ENCODE measurements around the gene SORL1-AS1.
A peak's percentile ranks its signal among the peaks of the same experiment; 100 is the strongest.

Gene SORL1-AS1

GRCh38 chr11:121449123-121449522, 3.6 kb downstream of the SORL1-AS1 start:
- no peak overlapping the region for H3K4me3 ChIP-seq (ENCODE audit: low read depth, low read length)
- peak; percentile 83 for FAIRE-seq
- no peak for DNase-seq (ENCODE audit: low read depth)
- no peaks in the 10 kb centered on the region for H3K27me3 ChIP-seq (ENCODE audit: control insufficient read depth, insufficient read depth, low read length)
- no peaks in the 10 kb centered on the region for H3K36me3 ChIP-seq (ENCODE audit: control insufficient read depth, insufficient read depth, low read length)
- no peak for TF ChIP-seq CTCF (IDR thresholded peaks at IDR 0.05; ENCODE audit: insufficient read depth, low read length, severe bottlenecking)

- no peak for FAIRE-seq
Observed at GRCh38 chr11:121448431-121448941, 4.3 kb downstream of the SORL1-AS1 start.

GRCh38 chr11:121448011-121448410, 4.8 kb downstream of the SORL1-AS1 start:
- no peaks in the 10 kb centered on the region for H3K27me3 ChIP-seq (ENCODE audit: control insufficient read depth, insufficient read depth, low read length)
- DNase-seq (ENCODE audit: low read depth) (no peak), FAIRE-seq (no peak)
- no peak overlapping the region for H3K4me3 ChIP-seq (ENCODE audit: low read depth, low read length)
- no peak for TF ChIP-seq CTCF (IDR thresholded peaks at IDR 0.05; ENCODE audit: insufficient read depth, low read length, severe bottlenecking)
- H3K36me3 ChIP-seq (ENCODE audit: control insufficient read depth, insufficient read depth, low read length), result no peaks in the 10 kb centered on the region

More at GRCh38 chr11:121448431-121448941, 4.3 kb downstream of the SORL1-AS1 start:
- H3K4me3 ChIP-seq (ENCODE audit: low read depth, low read length), result no peak overlapping the region
- DNase-seq (ENCODE audit: low read depth), result no peak
- no peaks in the 10 kb centered on the region for H3K36me3 ChIP-seq (ENCODE audit: control insufficient read depth, insufficient read depth, low read length)
- no peak for TF ChIP-seq CTCF (IDR thresholded peaks at IDR 0.05; ENCODE audit: insufficient read depth, low read length, severe bottlenecking)
- no peaks in the 10 kb centered on the region for H3K27me3 ChIP-seq (ENCODE audit: control insufficient read depth, insufficient read depth, low read length)

GRCh38 chr11:121446752-121447156, 6.0 kb downstream of the SORL1-AS1 start:
- no peak for DNase-seq (ENCODE audit: low read depth)
- no peaks in the 10 kb centered on the region for H3K27me3 ChIP-seq (ENCODE audit: control insufficient read depth, insufficient read depth, low read length)
- no peak for TF ChIP-seq CTCF (IDR thresholded peaks at IDR 0.05; ENCODE audit: insufficient read depth, low read length, severe bottlenecking)
- no peak overlapping the region for H3K4me3 ChIP-seq (ENCODE audit: low read depth, low read length)
- H3K36me3 ChIP-seq (ENCODE audit: control insufficient read depth, insufficient read depth, low read length), result no peaks in the 10 kb centered on the region
- FAIRE-seq, result no peak

- H3K36me3 ChIP-seq (ENCODE audit: control insufficient read depth, insufficient read depth, low read length), result no peaks in the 10 kb centered on the region
- no peak for FAIRE-seq
Observed at GRCh38 chr11:121445071-121445768, 7.5 kb downstream of the SORL1-AS1 start.

More at GRCh38 chr11:121445071-121445768, 7.5 kb downstream of the SORL1-AS1 start:
- H3K4me3 ChIP-seq (ENCODE audit: low read depth, low read length), result no peak overlapping the region
- H3K27me3 ChIP-seq (ENCODE audit: control insufficient read depth, insufficient read depth, low read length), result no peaks in the 10 kb centered on the region
- DNase-seq (ENCODE audit: low read depth), result no peak
- no peak for TF ChIP-seq CTCF (IDR thresholded peaks at IDR 0.05; ENCODE audit: insufficient read depth, low read length, severe bottlenecking)
